ENCODE data around the gene CDC16. TPM values are rescaled to one million over a fixed set of nuclear protein-coding genes. Genes with fewer than 3 reads are reported as not detected.
A peak's percentile ranks its signal among the peaks of the same experiment; 100 is the strongest.

Gene CDC16
- total and polyA plus RNA-seq, 12 donors, result 29.2 to 162 (median 55.2) TPM

DNA sequence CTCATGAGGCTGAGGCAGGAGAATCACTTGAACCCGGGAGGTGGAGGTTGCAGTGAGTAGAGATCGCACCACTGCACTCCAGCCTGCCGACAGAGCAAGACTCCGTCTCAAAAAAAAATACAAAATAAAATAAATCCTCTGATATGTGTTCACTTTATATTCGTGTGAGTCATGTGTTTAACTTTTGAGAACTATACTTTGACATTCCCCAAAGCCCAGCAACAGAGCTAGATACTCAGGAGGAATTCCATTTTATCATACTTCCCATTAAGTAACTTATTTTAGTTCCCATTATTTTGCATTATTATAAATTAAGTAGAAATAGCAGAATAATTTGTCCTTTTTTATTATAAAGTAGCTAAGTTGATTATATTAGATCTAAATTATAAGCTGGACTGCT, 76.3 kb downstream of the CDC16 start:
- no peak for DNase-seq
- no peak overlapping the region for H3K27ac ChIP-seq
- intact Hi-C loops (cut with DNase I), result no loop called here
- H3K4me1 ChIP-seq (replicated peaks in 1 of 2), result peaks cover 13 to 19% of the 10 kb centered on the region in 2 donors
- H3K4me3 ChIP-seq, result no peak overlapping the region
- no peaks in the 10 kb centered on the region for H3K9me3 ChIP-seq (replicated peaks in 1 of 3)
- no peaks in the 10 kb centered on the region for H3K27me3 ChIP-seq
- H3K36me3 ChIP-seq (replicated peaks in 1 of 2), result peaks cover 0 to 13% of the 10 kb centered on the region in 2 donors
- no peak for TF ChIP-seq POLR2A (IDR thresholded peaks at IDR 0.05)
- TF ChIP-seq, protein P1, sequence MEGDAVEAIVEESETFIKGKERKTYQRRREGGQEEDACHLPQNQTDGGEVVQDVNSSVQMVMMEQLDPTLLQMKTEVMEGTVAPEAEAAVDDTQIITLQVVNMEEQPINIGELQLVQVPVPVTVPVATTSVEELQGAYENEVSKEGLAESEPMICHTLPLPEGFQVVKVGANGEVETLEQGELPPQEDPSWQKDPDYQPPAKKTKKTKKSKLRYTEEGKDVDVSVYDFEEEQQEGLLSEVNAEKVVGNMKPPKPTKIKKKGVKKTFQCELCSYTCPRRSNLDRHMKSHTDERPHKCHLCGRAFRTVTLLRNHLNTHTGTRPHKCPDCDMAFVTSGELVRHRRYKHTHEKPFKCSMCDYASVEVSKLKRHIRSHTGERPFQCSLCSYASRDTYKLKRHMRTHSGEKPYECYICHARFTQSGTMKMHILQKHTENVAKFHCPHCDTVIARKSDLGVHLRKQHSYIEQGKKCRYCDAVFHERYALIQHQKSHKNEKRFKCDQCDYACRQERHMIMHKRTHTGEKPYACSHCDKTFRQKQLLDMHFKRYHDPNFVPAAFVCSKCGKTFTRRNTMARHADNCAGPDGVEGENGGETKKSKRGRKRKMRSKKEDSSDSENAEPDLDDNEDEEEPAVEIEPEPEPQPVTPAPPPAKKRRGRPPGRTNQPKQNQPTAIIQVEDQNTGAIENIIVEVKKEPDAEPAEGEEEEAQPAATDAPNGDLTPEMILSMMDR (IDR thresholded peaks at IDR 0.05), result no peak
- 75 to 83% (median 79%) methylated on average over 5 of the region's 5 CpGs for WGBS, 4 donors

DNA sequence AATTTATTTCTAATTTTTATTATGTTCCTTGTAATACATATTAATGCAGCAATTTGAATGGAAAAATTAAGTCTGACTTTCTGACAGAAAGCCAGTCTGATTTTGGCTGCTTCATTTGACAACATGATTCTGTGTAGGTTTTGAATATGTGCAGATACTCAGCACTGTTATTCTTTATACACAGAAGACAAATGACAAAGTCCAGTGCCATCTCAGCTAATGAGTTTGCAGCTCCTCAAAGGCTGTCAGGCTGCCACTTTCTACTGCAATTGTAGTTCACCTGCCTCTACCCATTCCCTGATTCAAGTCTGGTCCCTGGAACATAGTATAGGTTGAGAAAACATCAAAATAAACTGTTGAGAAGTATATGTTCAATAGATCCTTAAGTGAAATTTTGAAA, 76.7 kb downstream of the CDC16 start:
- no peaks in the 10 kb centered on the region for H3K27me3 ChIP-seq
- no peak overlapping the region for H3K4me3 ChIP-seq
- H3K9me3 ChIP-seq (replicated peaks in 1 of 3), result no peaks in the 10 kb centered on the region
- DNase-seq, result no peak
- intact Hi-C loops (cut with DNase I), result no loop called here
- H3K27ac ChIP-seq, result no peak overlapping the region
- TF ChIP-seq, protein P1 (IDR thresholded peaks at IDR 0.05), result no peak
- TF ChIP-seq POLR2A (IDR thresholded peaks at IDR 0.05), result no peak
- H3K36me3 ChIP-seq (replicated peaks in 1 of 2), result peaks cover 0 to 10% of the 10 kb centered on the region in 2 donors
- H3K4me1 ChIP-seq (replicated peaks in 1 of 2), result peaks cover 15 to 24% of the 10 kb centered on the region in 2 donors

DNA sequence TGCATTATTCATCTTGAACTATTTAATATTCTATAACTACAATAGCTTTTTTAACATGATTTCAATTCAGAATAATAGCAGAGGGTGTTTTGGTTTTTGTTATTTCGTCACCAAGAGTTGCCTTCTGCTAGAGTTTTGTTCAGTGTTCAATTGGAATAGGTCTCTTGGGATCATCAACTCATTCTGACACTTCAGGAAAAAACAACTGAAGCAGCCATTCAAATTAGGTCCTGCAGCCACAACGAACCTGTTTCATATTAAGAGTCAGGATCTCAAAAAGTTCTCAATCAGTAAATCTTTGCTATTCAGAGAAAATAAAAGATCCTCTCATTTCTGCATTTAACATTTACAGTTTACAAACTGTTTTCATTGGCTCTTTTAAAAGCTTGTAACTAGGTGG, 77.2 kb downstream of the CDC16 start:
- WGBS, 4 donors, result 38 to 64% (median 51%) methylated on average over 2 of the region's 2 CpGs

DNA sequence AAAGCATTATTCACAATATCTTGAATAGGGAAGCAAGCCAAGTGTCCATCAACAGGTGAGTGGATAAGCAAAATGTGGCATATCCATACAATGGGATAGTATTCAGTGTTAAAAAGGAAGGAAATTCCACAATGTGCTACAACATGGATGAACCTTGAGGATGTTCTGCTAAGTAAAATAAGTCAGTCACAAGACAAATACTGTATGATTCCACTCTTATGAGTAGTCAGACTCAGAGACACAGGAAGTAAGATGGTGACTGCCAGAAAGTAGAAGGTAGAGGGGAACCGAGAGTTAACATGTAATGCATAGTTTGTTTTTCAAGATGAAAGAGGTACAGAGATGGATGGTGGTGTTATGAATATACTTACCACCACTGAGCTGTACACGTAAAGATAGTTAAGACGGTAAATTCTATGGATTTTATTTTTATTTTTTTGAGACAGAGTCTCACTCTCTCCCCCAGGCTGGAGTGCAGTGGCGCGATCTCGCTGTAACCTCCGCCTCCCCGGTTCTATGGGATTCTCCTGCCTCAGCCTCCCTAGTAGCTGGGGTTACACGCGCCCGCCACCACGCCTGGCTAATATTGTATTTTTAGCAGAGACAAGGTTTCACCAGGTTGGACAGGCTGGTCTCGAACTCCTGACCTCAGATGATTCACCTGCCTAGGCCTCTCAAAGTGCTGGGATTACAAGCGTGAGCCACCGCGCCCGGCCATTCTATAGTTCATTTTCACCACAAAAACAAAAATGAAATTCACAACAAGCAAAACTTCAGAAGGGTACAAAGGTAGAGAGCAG, 78.6 kb downstream of the CDC16 start:
- H3K4me3 ChIP-seq, result peak overlapping the region in 2 of 4 donors; percentile 33 to 98
- H3K27ac ChIP-seq, result peak overlapping the region; percentile 78 to 99 (median 93)
- H3K9me3 ChIP-seq (replicated peaks in 1 of 3), result no peaks in the 10 kb centered on the region
- H3K36me3 ChIP-seq (replicated peaks in 1 of 2), result no peaks in the 10 kb centered on the region
- no peaks in the 10 kb centered on the region for H3K27me3 ChIP-seq
- peak; percentile 20 to 62 (median 29) for DNase-seq
- 80 to 86% (median 83%) methylated on average over 17 of the region's 17 CpGs for WGBS, 4 donors
- peaks cover 15 to 37% of the 10 kb centered on the region in 2 donors for H3K4me1 ChIP-seq (replicated peaks in 1 of 2)
- TF ChIP-seq, protein P1 (IDR thresholded peaks at IDR 0.05), result no peak
- TF ChIP-seq POLR2A (IDR thresholded peaks at IDR 0.05), result no peak
- intact Hi-C loops (cut with DNase I), result no loop called here

More for the DNA sequence above, 77.2 kb downstream of the CDC16 start:
- intact Hi-C loops (cut with DNase I), result no loop called here
- Histone ChIP-seq H3K36me3 (replicated peaks in 1 of 2) (peaks cover 0 to 4% of the 10 kb centered on the region in 2 donors), H3K27ac (no peak overlapping the region), H3K27me3 (no peaks in the 10 kb centered on the region), H3K9me3 (replicated peaks in 1 of 3) (no peaks in the 10 kb centered on the region), H3K4me1 (replicated peaks in 1 of 2) (peaks cover 15 to 26% of the 10 kb centered on the region in 2 donors), H3K4me3 (no peak overlapping the region)
- TF ChIP-seq, protein P1 (IDR thresholded peaks at IDR 0.05), result no peak
- TF ChIP-seq POLR2A (IDR thresholded peaks at IDR 0.05), result no peak
- DNase-seq, result no peak

All from adrenal gland (tissue), 12 donors.